Hippocampal formation (tissue), 2 donors: ENCODE results near the gene L2HGDH.
"Not testable (repeated sequence)": the region's sequence is repeated elsewhere in the genome, so short reads cannot be mapped to it uniquely, and the experiment has no call there.

Source experiments
- DNase-seq, 2 donors: peaks; one replicate each; lab custom pipeline; 2025; lab: John Stamatoyannopoulos, UW

The L2HGDH gene

DNA sequence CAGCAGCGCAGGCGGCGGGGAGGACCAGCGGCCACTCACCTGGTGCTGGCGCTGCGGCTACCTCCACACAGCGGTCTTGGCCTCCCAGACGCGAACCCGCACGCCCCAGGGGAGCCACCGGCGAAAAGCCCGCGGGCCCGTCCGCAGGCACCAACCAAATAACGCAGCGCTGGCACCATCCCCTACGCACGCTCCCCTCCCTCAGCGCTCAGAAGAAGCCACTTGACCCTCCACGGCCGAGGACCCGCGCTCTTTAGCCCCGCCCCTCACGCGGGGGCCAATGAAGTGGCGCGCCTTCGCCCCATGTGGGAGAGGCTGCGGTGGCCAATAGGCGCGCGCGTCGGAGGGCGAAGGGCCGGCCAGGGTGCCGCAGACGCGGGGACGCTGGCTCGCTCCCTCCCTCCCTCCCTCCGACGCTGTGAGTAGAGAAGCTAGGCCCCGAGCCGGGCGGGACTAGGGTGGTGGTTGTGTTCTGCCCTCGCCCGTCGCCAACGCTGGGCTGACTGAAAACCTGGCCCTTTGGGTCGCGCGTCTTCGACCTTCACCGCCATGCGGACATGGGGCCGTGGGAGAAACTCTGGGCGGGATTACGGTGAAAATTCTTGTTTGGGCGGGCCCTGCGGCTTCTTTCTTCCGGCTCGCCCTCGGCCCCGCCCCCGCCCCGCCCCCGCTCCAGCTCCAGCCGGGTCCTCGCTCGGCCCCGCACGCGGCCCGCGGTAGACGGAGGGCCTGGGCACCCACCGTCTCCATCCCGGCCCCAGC lies at the start of gene L2HGDH, which contains the start of gene DMAC2L:
Gene L2HGDH, minus strand, starts transcription at position 258 of the 762 bp plus-strand sequence. Its CDS starts 79 bp downstream, at position 179.
Gene DMAC2L, plus strand, starts transcription at position 353 of the 762 bp plus-strand sequence. CDS start 9,164 bp downstream, outside the sequence.
- DNase-seq, result peak; percentile 93 to 94

DNA sequence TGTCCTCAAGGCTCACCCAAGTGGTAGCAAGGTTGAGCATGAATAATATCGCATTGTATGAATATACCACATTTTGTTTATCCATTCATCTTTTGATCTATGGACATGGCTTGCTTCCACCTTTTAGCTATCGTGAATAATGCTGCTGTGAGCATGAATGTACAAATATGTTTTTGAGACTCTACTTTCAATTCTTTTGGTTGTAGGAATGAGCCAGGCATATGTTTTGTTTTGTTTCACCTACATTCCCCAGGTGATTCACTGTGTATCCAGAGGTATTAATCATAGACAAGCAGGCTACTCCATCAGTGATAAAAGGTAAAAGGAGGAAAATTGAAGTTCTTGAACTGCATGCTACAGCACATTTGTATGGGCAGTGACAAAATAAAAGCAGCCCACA lies 48.8 kb upstream of the L2HGDH start:
- DNase-seq, result no peak

DNA sequence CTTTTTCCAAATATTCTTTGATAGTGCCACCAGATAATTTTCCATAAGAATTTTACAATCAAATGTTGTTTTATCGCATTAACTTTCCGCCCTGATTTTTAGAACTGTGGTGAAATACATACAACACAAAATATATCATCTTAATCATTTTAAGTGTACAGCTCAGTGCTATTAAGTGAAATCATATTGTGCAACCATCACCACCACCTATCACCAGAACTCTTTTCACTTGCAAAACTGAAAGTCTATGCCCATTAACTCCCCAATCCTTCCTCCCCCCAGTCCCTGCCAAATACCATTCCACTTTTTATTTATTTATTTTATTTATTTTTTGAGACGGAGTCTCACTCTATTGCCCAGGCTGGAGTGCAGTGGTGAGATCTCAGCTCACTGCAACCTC lies 48.1 kb upstream of the L2HGDH start:
- no peak for DNase-seq

DNA sequence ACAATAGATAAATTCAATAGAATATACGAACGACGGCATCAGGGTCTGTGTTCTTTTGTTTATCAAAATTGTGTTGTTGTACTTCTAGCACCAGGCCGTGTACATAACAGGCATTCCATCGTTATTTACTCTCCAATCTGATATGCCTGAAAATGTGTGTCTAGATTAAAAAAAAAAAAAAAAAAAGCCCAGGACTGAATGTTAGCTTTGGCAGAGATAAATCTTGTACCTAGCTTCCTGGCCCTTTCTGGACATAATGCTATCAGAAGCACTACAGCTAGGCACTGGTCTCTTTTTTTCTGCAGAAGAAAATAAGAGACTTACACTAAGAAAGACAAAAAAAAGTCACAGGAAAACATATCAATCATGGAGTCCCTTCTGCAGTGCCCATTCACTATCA lies 47.6 kb upstream of the L2HGDH start:
- no peak for DNase-seq

DNA sequence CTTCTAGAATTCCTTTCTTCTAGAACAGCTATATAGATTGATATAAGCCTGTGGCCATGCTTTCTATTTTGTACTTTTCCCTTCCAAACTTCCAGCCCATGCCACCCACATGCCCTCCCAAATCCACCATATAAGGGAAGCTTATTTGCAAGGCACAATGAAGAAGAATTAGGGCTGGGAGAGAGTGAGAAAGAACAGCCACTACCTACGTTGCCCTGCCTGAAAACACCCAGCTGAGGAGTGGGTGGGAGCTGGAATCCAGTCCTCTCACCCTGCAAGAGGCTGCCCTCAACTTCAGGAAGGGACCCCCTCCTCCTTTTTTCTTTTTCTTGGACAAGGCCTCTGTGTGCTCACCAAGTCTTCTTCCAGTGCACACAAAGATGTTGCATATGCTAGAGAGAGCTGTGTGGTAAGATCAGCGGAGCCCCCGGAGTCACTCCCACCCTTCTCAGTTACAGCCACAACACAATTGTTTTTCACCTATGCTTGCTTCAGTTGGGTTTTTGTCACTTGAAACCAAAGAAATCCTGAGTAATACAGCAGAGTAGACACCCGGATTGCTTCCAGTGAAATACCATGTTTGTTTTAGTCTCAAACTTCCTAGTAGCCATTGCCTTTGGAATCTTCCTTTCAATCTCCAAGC lies 45.8 kb upstream of the L2HGDH start:
- peak in 1 of 2 donors; percentile 29 for DNase-seq

DNA sequence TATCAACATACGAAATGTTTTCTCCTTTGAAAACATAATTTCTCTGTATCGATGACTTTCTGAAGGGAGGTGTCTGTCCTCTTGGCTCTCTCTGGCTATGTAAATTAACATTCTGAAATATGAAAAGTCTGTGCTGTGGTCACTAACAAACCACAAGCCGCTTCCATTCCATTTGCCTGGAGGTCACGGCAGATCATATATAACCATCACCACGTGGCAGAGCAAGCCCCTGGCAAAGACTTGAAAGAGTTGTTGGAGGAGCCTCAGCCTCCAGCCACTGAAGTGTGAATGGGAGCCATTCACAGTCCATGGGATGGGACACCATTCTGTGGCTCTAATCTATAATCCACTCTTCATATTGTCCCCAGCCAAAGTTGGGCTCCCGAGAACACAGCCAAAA lies 45.1 kb upstream of the L2HGDH start:
- no peak for DNase-seq

DNA sequence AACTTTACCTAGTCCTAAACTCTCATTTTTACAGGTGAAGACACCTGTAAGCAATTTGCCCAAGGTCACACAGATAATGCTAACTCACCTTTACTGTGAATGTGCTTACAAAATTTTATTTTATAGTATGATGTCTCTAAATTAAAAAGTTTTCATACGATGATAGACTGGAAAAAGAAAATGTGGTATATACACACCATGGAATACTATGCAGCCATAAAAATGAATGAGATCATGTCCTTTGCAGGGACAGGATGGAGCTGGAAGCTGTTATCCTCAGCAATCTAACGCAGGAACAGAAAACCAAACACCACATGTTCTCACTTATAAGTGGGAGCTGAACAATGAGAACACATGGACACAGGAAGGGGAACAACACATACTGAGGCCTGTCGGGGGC lies 44.3 kb upstream of the L2HGDH start:
- DNase-seq, result not testable (repeated sequence)

DNA sequence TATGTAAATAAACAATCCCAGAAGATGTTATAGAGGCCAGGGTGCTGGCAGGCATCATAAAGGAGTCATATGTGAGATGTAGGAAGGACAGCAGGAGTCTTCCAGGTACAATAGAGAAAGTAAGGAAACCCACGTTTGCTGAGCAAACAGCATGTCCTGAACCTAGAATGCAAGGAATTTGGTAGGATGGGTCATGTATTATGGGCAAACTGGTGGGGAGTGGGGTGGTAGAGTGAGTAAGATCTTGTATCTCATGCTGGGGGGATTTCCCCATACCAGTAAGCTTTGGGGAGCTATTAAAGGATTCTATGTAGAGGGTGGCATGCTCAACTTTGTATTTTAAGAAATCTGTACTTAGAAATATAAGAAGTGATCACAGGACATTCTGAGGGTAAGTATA lies 43.7 kb upstream of the L2HGDH start:
- no peak for DNase-seq

DNA sequence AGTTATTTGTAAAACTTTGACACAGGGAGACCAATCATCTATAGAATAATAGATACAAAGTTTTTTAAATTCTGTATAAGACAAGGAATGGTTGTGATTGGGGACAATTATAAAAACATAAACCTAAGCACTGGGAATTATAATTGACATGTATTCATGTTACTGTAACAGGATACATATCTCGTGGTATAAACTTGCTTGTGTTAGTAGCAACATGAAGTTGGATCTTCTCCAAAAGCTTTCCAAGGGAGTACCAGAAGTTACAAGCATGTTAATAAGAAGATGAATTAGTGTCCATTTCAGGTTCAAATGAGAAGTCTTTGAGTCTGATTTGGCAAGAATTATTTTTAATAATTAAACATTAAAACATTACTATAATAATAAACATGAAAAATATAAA lies 42.5 kb upstream of the L2HGDH start:
- no peak for DNase-seq

DNA sequence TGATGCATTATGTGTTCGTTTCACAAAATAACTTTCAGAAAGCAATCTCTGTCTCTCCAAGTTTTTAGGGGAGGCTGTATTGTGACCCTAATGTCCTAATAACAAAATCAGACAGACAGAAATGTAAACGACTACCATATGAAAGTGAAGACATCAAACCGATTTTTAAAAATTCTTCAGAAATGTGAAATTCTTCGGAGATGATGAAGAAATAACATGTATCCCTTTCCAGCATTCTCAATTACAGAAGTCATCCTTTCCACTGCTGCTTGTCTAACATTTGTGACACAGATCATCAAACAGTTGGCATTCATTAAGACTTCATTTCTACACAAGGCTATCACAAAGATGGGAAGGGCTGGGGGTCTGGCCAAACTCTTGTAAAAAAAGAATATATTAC lies 41.1 kb upstream of the L2HGDH start:
- DNase-seq, result no peak

DNA sequence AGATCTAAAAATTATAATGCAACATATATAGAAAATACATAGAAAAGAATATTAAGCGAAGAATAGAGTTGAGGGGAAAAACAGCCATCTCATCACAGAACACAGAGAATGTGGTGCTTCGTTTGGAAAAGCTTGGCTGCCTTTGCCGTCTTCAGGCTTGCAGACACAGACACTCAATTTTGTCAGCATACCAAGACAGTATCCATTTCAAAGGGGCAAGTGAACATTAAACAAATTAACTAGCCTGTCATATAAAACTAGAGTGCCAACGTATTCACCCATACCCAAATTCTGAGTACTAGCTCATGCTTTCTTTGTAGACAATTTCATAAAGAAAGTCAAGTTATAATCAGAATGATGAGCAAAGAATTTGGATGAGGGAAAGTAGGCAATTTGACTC lies 40.6 kb upstream of the L2HGDH start:
- no peak for DNase-seq

DNA sequence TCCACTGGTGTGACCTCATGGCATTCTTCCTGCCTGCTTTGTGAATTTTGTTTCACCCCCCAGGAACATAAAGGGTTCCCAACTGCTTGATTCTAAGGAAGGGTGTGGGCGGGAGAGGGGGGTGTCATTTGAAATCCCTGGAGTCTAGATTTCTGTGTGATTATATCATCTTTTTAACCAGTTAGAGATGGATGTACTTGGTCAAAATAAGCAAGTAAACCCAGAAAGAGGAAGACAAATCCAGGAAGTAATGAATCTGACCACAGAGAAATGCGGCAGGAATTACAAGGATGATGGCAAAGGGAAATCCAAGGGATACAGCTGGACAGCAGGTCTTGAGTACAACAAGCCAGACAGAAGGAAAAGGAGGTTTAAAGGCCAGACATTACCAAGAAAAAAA lies 38.9 kb upstream of the L2HGDH start:
- DNase-seq, result no peak

DNA sequence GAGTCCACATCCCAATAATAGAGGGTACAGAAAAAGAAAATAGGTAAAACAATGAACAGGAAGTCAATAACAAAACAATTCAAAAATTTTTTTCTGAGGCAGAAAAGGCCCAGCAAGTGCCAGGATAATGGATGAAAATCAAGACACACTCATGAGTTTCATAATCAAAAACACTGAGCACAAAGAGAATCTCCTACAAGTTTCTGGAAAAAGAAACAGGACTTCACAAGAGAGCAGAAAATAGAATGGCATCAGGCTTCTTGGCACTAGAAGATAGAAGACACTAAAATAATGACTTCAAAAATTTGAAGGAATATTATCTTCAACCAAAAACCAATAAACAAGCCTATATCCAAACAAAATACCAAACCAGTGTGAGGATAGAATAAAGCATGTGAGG lies 36.9 kb upstream of the L2HGDH start:
- no peak for DNase-seq

DNA sequence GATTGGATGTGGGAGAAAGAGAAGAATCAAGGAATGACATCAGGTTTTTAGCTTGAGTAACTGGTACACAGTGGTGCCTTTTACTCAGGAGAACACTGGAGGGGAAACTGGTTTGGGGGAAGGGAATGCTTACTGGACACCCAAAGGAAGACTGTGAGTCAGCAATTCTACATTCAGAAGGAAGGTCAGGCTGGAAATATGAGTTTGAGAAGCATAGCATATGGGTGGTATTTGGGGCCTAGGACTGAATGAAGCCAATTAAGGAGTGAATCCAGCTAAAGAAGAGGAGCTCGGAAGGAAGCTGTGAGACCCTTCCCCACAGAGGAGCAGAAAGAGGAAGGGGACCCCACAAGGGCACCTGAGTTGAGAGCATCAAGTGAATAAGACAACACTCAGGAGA lies 35.5 kb upstream of the L2HGDH start:
- no peak for DNase-seq

DNA sequence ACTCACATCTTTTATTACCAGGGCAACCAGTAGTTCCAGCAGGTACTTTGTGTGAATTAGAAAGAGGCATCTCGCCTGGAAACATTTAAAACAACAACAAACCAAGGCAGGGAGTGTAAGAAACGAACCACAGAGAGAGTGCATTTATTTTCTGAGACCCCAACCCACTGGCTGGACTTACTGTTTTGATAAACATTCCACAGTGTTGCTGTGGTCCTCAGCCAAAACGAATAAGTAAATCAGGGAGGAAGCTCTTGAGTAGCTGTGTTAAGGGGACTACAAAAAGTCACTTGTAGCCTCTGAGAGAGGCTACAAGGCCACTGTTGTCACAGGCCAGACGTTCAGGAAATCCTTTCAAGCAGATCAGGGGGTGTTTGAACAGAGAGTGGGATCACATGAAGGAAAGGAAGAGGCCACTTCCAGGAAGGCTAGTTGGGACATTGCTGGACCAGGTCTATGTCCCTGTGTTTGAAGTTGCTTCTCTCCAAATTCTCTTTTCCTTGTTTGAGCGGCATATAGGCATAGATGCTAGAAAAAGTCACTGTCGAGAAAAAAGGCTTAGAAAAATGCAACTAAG lies 33.9 kb upstream of the L2HGDH start:
- no peak for DNase-seq

DNA sequence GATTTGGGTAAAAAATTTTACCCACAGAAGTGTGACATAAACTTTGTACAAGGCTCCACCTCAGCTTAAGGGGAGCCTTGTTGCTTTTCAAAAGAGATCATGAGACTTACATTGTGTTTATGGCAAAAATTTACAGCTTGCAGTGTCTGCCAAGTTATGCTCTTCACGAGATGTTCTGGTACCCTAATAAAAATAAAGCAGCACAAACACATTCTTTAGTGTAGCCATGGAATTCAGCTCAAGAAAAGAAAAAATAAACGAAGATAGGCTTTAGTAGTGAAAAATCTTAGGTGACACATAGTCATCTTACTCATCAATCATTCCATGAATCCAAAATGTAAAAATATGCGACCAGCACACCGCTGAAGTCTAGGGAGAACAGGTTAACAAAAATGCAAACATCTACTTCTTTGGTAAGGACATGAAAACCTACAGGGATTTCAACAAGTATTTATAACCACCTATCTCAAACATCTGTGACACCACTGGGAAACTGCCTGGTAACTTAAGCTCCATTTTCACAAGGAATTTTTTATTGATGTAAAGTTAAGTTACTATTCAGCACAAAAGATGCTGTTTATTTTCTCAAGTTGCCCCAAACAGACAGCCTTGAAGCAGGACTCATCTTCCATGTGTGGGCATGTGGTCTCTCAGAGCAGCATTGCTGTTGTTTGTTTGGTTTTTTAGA lies 33.0 kb upstream of the L2HGDH start:
- peak in 1 of 2 donors; percentile 22 for DNase-seq

DNA sequence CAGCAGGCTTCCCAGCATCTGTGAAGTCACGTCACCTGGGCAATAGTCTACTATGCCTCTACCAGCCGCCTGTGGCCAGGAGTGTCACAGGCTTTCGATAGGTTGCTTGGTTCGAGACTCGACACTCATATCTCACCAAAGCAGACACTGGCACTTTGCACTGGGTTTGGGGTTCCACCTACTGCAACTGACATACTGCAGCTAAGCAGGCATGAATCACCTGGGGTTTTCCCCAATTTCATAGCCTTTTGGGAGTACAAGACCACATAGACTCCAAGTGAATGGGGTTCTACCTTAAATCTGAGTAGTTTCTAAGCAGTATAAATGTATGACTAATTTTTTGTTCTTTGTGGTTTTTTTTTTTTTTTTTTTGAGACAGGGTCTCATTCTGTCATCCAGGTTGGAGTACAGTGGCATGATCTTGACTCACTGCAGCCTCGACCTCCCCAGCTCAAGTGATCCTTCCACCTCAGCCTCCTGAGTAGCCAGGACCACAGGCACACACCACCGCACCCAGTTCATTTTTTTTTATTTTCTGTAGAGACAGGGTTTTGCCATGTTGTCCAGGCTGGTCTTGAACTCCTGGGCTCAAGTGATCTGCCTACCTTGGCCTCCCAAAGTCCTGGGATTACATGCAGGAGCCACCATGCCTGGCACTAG lies 32.2 kb upstream of the L2HGDH start:
- DNase-seq, result no peak

DNA sequence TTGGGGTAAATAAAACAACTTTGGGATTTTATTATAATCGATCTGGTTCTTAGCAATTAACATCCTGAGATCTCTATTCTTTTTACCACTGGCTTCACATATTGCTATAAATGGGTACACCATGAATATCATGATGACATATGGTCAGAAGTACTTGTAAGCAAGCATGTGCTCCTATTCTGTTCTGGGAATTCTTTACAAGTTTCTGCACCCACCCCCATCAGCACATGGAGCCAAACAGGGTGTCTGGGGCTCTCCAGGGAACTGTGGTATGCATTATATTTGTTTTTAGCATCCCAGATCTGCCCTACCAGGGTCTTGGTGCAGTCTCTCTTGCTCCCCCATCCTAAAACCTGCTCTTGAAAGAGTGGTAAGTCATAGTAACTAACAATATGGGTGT lies 31.4 kb upstream of the L2HGDH start:
- DNase-seq, result no peak

DNA sequence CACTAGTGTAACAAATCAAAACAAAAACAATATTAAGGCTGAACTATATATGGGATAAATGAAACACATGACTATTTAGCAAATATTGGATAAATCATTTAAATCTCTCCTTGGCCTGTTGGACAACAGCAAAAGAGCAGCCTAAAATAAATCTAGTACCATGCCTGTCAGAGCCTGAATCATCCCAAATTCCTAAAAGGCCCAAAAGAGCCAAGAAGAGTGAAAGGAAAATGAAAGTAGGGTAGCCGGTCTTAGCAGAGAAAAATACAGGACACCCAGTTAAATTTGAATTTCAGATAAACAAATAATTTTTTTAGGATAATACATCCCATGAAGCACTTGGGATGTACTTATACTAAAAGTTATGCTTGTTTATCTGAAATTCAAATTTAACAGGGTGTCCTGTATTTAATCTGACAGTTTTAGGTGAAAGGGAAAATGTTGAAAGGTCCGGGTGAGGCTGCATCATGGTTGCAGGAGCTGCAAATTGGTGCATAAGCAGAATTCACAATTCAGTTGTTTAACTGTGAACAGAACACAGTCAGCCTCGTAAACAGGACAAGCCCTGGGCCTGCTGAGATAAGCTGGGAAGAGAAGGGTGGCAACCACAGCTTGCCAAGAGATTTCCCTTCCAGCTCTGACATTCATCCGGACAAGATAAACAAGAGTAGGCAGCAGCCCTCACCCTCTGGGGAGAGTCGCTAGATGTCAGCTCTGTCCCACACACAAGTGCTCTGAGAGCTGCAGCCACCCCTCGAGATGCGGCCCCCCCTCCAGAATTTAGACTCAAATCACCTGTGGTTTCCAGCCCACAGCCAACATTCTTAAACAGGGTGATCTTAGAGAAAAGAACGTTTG lies 30.4 kb upstream of the L2HGDH start:
- peak; percentile 76 for DNase-seq

DNA sequence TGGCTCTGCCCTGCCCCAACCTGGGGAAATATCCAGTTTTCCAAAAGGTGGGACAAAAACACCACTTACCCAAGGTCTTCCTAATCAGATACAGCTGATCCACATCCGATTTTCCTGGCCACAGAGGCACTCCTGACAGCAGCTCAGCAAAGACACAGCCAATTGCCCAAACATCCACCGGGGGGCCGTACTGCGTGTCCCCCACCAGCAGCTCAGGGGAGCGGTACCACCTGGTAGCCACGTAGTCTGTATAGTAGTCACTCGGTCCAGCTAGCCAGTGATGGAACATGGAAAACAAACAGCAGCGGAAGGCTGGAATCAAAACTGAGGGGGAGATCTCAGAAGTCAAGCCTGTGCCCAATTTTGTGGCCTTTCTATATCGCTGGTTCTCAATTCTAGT lies 28.9 kb upstream of the L2HGDH start:
- DNase-seq, result no peak

DNA sequence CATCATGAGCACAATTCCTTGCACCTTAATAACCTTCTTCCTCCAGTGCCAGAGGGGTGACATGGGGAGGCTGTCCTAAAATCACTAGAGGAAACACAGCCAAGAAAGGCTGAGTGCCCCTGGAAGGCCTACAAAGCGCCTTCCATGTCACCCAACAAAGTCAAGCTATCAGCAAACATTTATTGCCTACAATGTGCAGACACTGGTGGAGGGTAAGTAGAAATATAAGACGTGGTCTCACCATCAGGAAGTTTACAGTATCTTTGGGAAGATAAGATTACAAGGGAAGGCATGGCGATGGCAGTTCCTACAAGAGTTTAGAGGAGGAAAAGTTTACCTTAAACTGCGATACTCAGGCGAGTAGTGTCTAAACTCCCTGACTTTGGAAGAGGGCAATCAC lies 28.0 kb upstream of the L2HGDH start:
- DNase-seq, result no peak
